GM12878 (cell line): ENCODE measurements around the gene PPP1R37. TPM values are rescaled to one million over a fixed set of nuclear protein-coding genes. Genes with fewer than 3 reads are reported as not detected.

Source experiments
- ATAC-seq: fragments of 200-7000 bp; cut with Tn5 transposase; 3 replicates; pipeline ENCODE4 v1.9.1; 2020; ENCODE audit warnings: mild to moderate bottlenecking, moderate library complexity
- BruUV-seq: library from RNA; stranded (reverse); fragments of 400-500 nt; replicated peaks from 2 replicates; lab custom pipeline; 2021; lab: Mats Ljungman, UMichigan
- CTCF ChIA-PET: fragments of 300-600 bp; sonication (Branson Sonifier 250); formaldehyde crosslinking; extraction: SDS; loops from one replicate; lab custom pipeline; 2021; ENCODE audit warnings: inconsistent platforms; lab: Yijun Ruan, JAX
- POLR2A ChIA-PET: fragments of 350-600 bp; formaldehyde crosslinking; extraction: SDS; loops from one replicate; lab custom pipeline; 2021; ENCODE audit warnings: inconsistent platforms; lab: Charles Lee
- RAD21 ChIA-PET: fragments of 300-600 bp; sonication (Branson Sonifier 250); formaldehyde crosslinking; loops from one replicate; lab custom pipeline; 2023; ENCODE audit warnings: antibody characterized with exemption; ENCODE audit not compliant: unreplicated experiment; lab: Charles Lee
- SMC1A ChIA-PET: fragments of 300-600 bp; sonication (Branson Sonifier 250); formaldehyde crosslinking; loops from one replicate; lab custom pipeline; 2023; ENCODE audit not compliant: unreplicated experiment, uncharacterized antibody; lab: Charles Lee
- DNase-seq: peaks from one replicate; pipeline ENCODE4 v3.0.0-alpha.2; 2011; ENCODE audit warnings: low read depth, low spot score
- FAIRE-seq: peaks from 3 replicates; lab custom pipeline; 2011; peaks lifted over from hg19 to GRCh38; lab: Jason Lieb, UNC
- H2AFZ ChIP-seq: 2 replicates; pipeline ENCODE4 v1.6.0; 2011; ENCODE audit warnings: low read depth, low read length, control low read depth; ENCODE audit not compliant: control insufficient read depth
- H3K27ac ChIP-seq: 2 replicates; pipeline ENCODE4 v1.5.1; 2011; ENCODE audit warnings: control low read depth; ENCODE audit not compliant: control insufficient read depth, insufficient read depth
- H3K27me3 ChIP-seq, 2 experiments: replicated peaks in 1 of 2; 2 replicates each; pipeline versions ENCODE4 v1.6.0 to v1.6.1; 2011; ENCODE audit warnings: low read length in 1 of 2; ENCODE audit not compliant: control insufficient read depth in 2 of 2, insufficient read depth in 2 of 2
- H3K36me3 ChIP-seq, 2 experiments: 2 replicates each; pipeline ENCODE4 v1.5.1; 2011; ENCODE audit warnings: low read length in 1 of 2; ENCODE audit not compliant: control insufficient read depth in 2 of 2, insufficient read depth in 2 of 2
- H3K4me1 ChIP-seq: 2 replicates; pipeline ENCODE4 v1.6.1; 2011; ENCODE audit warnings: mild to moderate bottlenecking, low read length, moderate library complexity, mixed read lengths; ENCODE audit not compliant: control insufficient read depth, insufficient read depth
- H3K4me2 ChIP-seq: 2 replicates; pipeline ENCODE4 v1.6.0; 2011; ENCODE audit warnings: control low read depth; ENCODE audit not compliant: control insufficient read depth, insufficient read depth
- H3K4me3 ChIP-seq: fragments of 200-600 bp; sonication (generic); 2 replicates; pipeline ENCODE4 v1.5.1; 2016
- H3K79me2 ChIP-seq: 2 replicates; pipeline ENCODE4 v1.6.0; 2011; ENCODE audit warnings: low read length; ENCODE audit not compliant: control insufficient read depth, insufficient read depth
- H3K9ac ChIP-seq: 2 replicates; pipeline ENCODE4 v1.8.0; 2011; ENCODE audit warnings: low read length, control low read depth, mixed read lengths; ENCODE audit not compliant: control insufficient read depth, insufficient read depth
- H3K9me3 ChIP-seq: replicated peaks from 3 replicates; pipeline ENCODE4 v1.5.1; 2011; ENCODE audit warnings: mild to moderate bottlenecking, low read length; ENCODE audit not compliant: control insufficient read depth, insufficient read depth
- H4K20me1 ChIP-seq: 2 replicates; pipeline ENCODE4 v1.6.0; 2011; ENCODE audit not compliant: control insufficient read depth, insufficient read depth
- CBX5 ChIP-seq: sonication (generic); IDR thresholded peaks from 2 replicates; pipeline ENCODE4 v1.6.1; 2016; ENCODE audit warnings: low read depth, moderate library complexity, mild to moderate bottlenecking, inconsistent platforms
- IRF4 ChIP-seq: IDR thresholded peaks from 2 replicates; pipeline ENCODE4 v1.6.1; 2011; ENCODE audit warnings: low read depth, low read length
- MTA2 ChIP-seq: fragments of 450-650 bp; IDR thresholded peaks from 2 replicates; pipeline ENCODE4 v1.6.1; 2016; ENCODE audit warnings: low read depth, mild to moderate bottlenecking, moderate library complexity
- PBX3 ChIP-seq: IDR thresholded peaks from 2 replicates; pipeline ENCODE4 v1.6.1; 2011; ENCODE audit warnings: mild to moderate bottlenecking, low read depth, low read length, moderate library complexity; ENCODE audit not compliant: insufficient replicate concordance
- POU2F2 ChIP-seq: IDR thresholded peaks from 3 replicates; pipeline ENCODE4 v1.6.1; 2011; ENCODE audit warnings: low read depth, mild to moderate bottlenecking, low read length, borderline replicate concordance
- SUPT20H ChIP-seq: IDR thresholded peaks from 2 replicates; pipeline ENCODE4 v1.6.1; 2011; ENCODE audit warnings: low read depth, mild to moderate bottlenecking, low read length, moderate library complexity, borderline replicate concordance; ENCODE audit not compliant: control insufficient read depth
- ZBED1 ChIP-seq: IDR thresholded peaks from 2 replicates; pipeline ENCODE4 v1.6.1; 2016; ENCODE audit warnings: borderline replicate concordance
- ZNF207 ChIP-seq: fragments of 450-650 bp; IDR thresholded peaks from 2 replicates; pipeline ENCODE4 v1.6.1; 2014; ENCODE audit warnings: antibody characterized with exemption, mild to moderate bottlenecking, borderline replicate concordance
- ZSCAN29 ChIP-seq: fragments of 450-650 bp; IDR thresholded peaks from 2 replicates; pipeline ENCODE4 v1.6.1; 2017; ENCODE audit warnings: mild to moderate bottlenecking, moderate library complexity
- WGBS: methylation state at CpG from one replicate; pipeline ENCODE4 v1.1.6; 2016; ENCODE audit warnings: low lambda C conversion rate; ENCODE audit not compliant: insufficient replicate concordance, insufficient coverage; ENCODE audit errors: missing lambda C conversion rate; 5-methylcytosine and 5-hydroxymethylcytosine counted together
- in situ Hi-C: fragments of 300-500 bp; cut with MboI; formaldehyde crosslinking; loops from 9 replicates; pipeline ENCODE4 v1.14.3; 2018; ENCODE audit warnings: mixed read lengths
- intact Hi-C: fragments of 100-400 bp; cut with micrococcal nuclease; formaldehyde crosslinking; loops from one replicate; pipeline ENCODE4 v1.14.2; 2022; ENCODE audit not compliant: unreplicated experiment
- polyA plus RNA-seq, 11 experiments: library from polyadenylated mRNA; depleted of rRNA in 4 of 11; unstranded in 6 of 11; stranded (reverse) in 5 of 11; fragments of >200 nt; fragmentation: Nextera tagmentation in 4 of 11; fragmentation: Illumina TruSeq in 1 of 11; extraction: Ambion mirVana in 4 of 11; extraction: Trizol in 1 of 11; gene quantifications; 1 replicate in 1 of 11; 2 replicates in 10 of 11; pipeline versions ENCODE4 v1.2.1 to v1.2.3, GENCODE V29; 2011 to 2016; ENCODE audit warnings: inconsistent platforms in 2 of 11, missing spikeins in 2 of 11, low read depth in 1 of 11
- total RNA-seq, 4 experiments: library from RNA; depleted of rRNA in 3 of 4; stranded (reverse); fragments of >200 nt in 3 of 4; fragmentation: Illumina TruSeq in 1 of 4; extraction: Trizol in 1 of 4; gene quantifications; 2 replicates each; pipeline versions ENCODE4 v1.2.1 to v1.2.3, GENCODE V29; 2013 to 2021
- TF ChIP-seq, protein P1 (sequence below): fragments of 450-650 bp; IDR thresholded peaks from 2 replicates; pipeline ENCODE4 v1.6.1; 2016; ENCODE audit warnings: mild to moderate bottlenecking

PPP1R37 gene
- total and polyA plus RNA-seq, 10 of the 15 experiments (the other 5 are each of a cell fraction or from before 2014, with no cell fraction given): 0.09 to 21.3 (median 5.1) TPM; not detected in 1

DNA sequence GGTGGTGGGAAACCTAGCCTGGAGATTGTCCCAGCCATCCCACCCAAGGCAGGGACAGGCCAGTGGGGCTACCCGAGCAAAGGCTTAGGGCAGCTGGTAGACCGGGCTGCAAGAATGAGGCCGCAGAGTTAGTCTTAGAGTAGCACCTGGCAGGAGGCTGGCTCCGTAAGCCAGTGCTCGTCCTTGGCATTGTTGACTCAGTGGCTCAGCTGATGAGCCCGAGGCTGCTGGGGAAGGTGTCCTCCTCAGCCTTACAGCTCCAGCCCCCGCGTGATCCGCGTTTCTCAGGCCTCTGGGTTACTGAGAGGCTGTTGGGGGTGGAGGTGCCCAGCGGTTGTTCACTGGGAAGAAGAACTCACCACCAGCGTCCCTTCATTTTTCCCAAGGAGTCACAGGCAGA, 24.7 kb downstream of the PPP1R37 start:
- 80% methylated on average over 12 of the region's 12 CpGs for WGBS
- intact Hi-C loops: no loop called here
- ChIA-PET POLR2A (interaction anchor here (1.0 to 2.9 kb wide), 7 partner anchors 13 to 467 kb away, joined by 3 to 18 read pairs (median 8); partner anchors contain the start of genes BLOC1S3, OPA3, PPP1R37 and TRAPPC6A), SMC1A (interaction anchor here (1.0 to 2.3 kb wide), 5 partner anchors 14 to 43 kb away, joined by 3 to 7 read pairs (median 5); partner anchors contain the start of gene PPP1R37), CTCF (interaction anchor here (0.7 to 3.2 kb wide), 11 partner anchors 15 to 321 kb away, joined by 3 to 16 read pairs (median 4); partner anchors contain the start of genes BLOC1S3, PPP1R37 and TRAPPC6A), RAD21 (interaction anchor here (1.0 to 2.2 kb wide), 5 partner anchors 10 to 208 kb away, joined by 3 to 12 read pairs (median 4); no protein-coding TSS in a partner anchor)
- ATAC-seq: peak; percentile 11
- Histone ChIP-seq H3K4me1 (peaks cover 84% of the 10 kb centered on the region), H3K36me3 (peaks cover 0 to 2% of the 10 kb centered on the region in 2 experiments; a peak in 2 of 4 replicates), H2AFZ (no peak overlapping the region), H3K4me2 (peak overlapping the region; percentile 81), H3K4me3 (no peak overlapping the region; the same call in 1 of the 2 replicates), H3K27me3 (no peaks in the 10 kb centered on the region), H3K27ac (peak overlapping the region; percentile 66; the same call in 1 of the 2 replicates), H3K79me2 (peaks cover 69% of the 10 kb centered on the region), H3K9me3 (no peaks in the 10 kb centered on the region), H3K9ac (no peak overlapping the region), H4K20me1 (peaks cover 3% of the 10 kb centered on the region; the same call in 1 of the 2 replicates)
- no TSS peak for BruUV-seq
- in situ Hi-C loops: no loop called here
- DNase-seq: no peak
- no peak for TF ChIP-seq IRF4
- TF ChIP-seq, protein P1, sequence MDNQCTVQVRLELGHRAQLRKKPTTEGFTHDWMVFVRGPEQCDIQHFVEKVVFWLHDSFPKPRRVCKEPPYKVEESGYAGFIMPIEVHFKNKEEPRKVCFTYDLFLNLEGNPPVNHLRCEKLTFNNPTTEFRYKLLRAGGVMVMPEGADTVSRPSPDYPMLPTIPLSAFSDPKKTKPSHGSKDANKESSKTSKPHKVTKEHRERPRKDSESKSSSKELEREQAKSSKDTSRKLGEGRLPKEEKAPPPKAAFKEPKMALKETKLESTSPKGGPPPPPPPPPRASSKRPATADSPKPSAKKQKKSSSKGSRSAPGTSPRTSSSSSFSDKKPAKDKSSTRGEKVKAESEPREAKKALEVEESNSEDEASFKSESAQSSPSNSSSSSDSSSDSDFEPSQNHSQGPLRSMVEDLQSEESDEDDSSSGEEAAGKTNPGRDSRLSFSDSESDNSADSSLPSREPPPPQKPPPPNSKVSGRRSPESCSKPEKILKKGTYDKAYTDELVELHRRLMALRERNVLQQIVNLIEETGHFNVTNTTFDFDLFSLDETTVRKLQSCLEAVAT: peak; percentile 22; the same call in 1 of the 2 replicates
- no peak for FAIRE-seq

- ATAC-seq (peak; percentile 22), DNase-seq (no peak), FAIRE-seq (no peak)
- no TSS peak for BruUV-seq
- Histone ChIP-seq H4K20me1 (peaks cover 3% of the 10 kb centered on the region; the same call in 1 of the 2 replicates), H3K27me3 (no peaks in the 10 kb centered on the region), H3K27ac (peak overlapping the region; percentile 66), H2AFZ (no peak overlapping the region), H3K9me3 (no peaks in the 10 kb centered on the region), H3K79me2 (peaks cover 69% of the 10 kb centered on the region), H3K4me2 (peak overlapping the region; percentile 81), H3K36me3 (peaks cover 0 to 2% of the 10 kb centered on the region in 2 experiments; a peak in 1 of 4 replicates), H3K9ac (peak overlapping the region; percentile 50), H3K4me3 (peak overlapping the region; percentile 31; the same call in 1 of the 2 replicates), H3K4me1 (peaks cover 84% of the 10 kb centered on the region)
- ChIA-PET POLR2A (interaction anchor here (0.9 to 2.9 kb wide), 9 partner anchors 13 to 466 kb away, joined by 3 to 18 read pairs (median 4); partner anchors contain the start of genes BLOC1S3, FOSB, OPA3 and PPP1R37), CTCF (interaction anchor here (0.8 to 3.2 kb wide), 10 partner anchors 8 to 360 kb away, joined by 3 to 16 read pairs (median 4); partner anchors contain the start of genes BLOC1S3, PPP1R37 and TRAPPC6A), SMC1A (interaction anchor here (1.0 to 2.3 kb wide), 7 partner anchors 15 to 60 kb away, joined by 3 to 7 read pairs (median 5); partner anchors contain the start of genes BLOC1S3, PPP1R37 and TRAPPC6A), RAD21 (interaction anchor here (1.0 to 2.2 kb wide), 6 partner anchors 15 to 208 kb away, joined by 3 to 12 read pairs (median 4); partner anchors contain the start of genes BLOC1S3 and TRAPPC6A)
- WGBS: 85% methylated on average over 5 of the region's 5 CpGs
- in situ Hi-C loops: no loop called here
- intact Hi-C loops: no loop called here
- TF ChIP-seq ZNF207 (no peak), PBX3 (no peak), POU2F2 (no peak), MTA2 (no peak), SUPT20H (no peak), ZBED1 (no peak), ZSCAN29 (no peak), CBX5 (no peak)
These were observed 25.1 kb downstream of the PPP1R37 start for GRCh38 chr19:45118106-45118505.
